ENCODE measurements around the gene AFF1. TPM values are rescaled to one million over a fixed set of nuclear protein-coding genes. Genes with fewer than 3 reads are reported as not detected.
"Not testable (repeated sequence)": the region's sequence is repeated elsewhere in the genome, so short reads cannot be mapped to it uniquely, and the experiment has no call there.

Gene AFF1
- total RNA-seq, 2 experiments from 2014 or later, result 50.3 to 51.2 TPM

- Histone ChIP-seq H3K9me3 (ENCODE audit: control insufficient read depth in 1 of 2, insufficient read depth in 1 of 2, low read length in 2 of 2) (no peaks in the 10 kb centered on the region), H3K36me3 (ENCODE audit: insufficient read depth, low read length) (no peaks in the 10 kb centered on the region), H3K27ac (ENCODE audit: low read depth in 1 of 2, low read length in 2 of 2) (no peak overlapping the region), H3K27me3 (ENCODE audit: control insufficient read depth in 1 of 2, insufficient read depth in 2 of 2, low read length in 2 of 2) (no peaks in the 10 kb centered on the region), H3K4me1 (ENCODE audit: insufficient read depth, low read length) (peaks cover 29% of the 10 kb centered on the region), H3K4me3 (ENCODE audit: low read length) (no peak overlapping the region)
- H3K9me3 Mint-ChIP-seq, result no peaks in the 10 kb centered on the region
- no peaks in the 10 kb centered on the region for H3K27me3 Mint-ChIP-seq
- H3K27ac Mint-ChIP-seq, result no peak overlapping the region
- no peak for ATAC-seq (ENCODE audit: poor library complexity)
- H3K4me3 Mint-ChIP-seq, result no peak overlapping the region
- TF ChIP-seq CTCF (IDR thresholded peaks at IDR 0.05), result no peak
- intact Hi-C loops (cut with DNase I, micrococcal nuclease), result no loop called here
- ChIA-PET POLR2A (no interaction called here), CTCF (interaction anchor here (0.9 to 1.7 kb wide), 2 partner anchors 56 to 115 kb away, joined by 3 to 5 read pairs; no protein-coding TSS in a partner anchor)
- DNase-seq, result no peak
- peaks cover 48% of the 10 kb centered on the region for H3K4me1 Mint-ChIP-seq (ENCODE audit: low read depth)
- no peaks in the 10 kb centered on the region for H3K36me3 Mint-ChIP-seq (ENCODE audit: low read depth)
Observed at GRCh38 chr4:87036713-87037112, 101.9 kb downstream of the AFF1 start.

DNA sequence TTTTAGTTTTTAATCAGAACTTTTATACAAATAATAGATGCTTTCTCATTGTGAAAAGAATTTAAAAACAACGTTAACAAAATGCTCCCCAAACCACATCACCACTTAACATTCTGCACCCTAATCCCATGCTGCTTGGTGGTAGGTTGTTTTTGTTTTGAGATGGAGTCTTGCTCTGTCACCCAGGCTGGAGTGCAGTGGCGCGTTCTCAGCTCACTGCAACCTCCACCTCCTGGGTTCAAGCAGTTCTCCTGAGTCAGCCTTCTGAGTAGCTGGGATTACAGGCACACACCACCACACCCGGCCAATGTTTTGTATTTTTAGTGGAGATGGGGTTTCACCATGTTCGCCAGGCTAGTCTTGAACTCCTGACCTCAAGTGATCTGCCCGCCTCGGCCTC lies 102.4 kb downstream of the AFF1 start:
- H3K36me3 Mint-ChIP-seq (ENCODE audit: low read depth); H3K9me3 ChIP-seq (ENCODE audit: control insufficient read depth in 1 of 2, insufficient read depth in 1 of 2, low read length in 2 of 2); H3K9me3 Mint-ChIP-seq; H3K36me3 ChIP-seq (ENCODE audit: insufficient read depth, low read length); intact Hi-C loops (cut with DNase I, micrococcal nuclease); H3K27ac ChIP-seq (ENCODE audit: low read depth in 1 of 2, low read length in 2 of 2); ATAC-seq (ENCODE audit: poor library complexity); H3K27me3 ChIP-seq (ENCODE audit: control insufficient read depth in 1 of 2, insufficient read depth in 2 of 2, low read length in 2 of 2); H3K4me3 ChIP-seq (ENCODE audit: low read length); DNase-seq; POLR2A ChIA-PET; H3K27me3 Mint-ChIP-seq; H3K4me3 Mint-ChIP-seq; H3K27ac Mint-ChIP-seq: not testable (repeated sequence)
- peaks cover 28% of the 10 kb centered on the region for H3K4me1 ChIP-seq (ENCODE audit: insufficient read depth, low read length)
- CTCF ChIA-PET, result interaction anchor here (1.7 kb wide), 1 partner anchor 115 kb away, joined by 5 read pairs; no protein-coding TSS in a partner anchor
- H3K4me1 Mint-ChIP-seq (ENCODE audit: low read depth), result peaks cover 53% of the 10 kb centered on the region

GRCh38 chr4:87037671-87038334 lies 103.0 kb downstream of the AFF1 start:
- POLR2A ChIA-PET, result no interaction called here
- intact Hi-C loops (cut with DNase I, micrococcal nuclease), result no loop called here
- H3K27ac Mint-ChIP-seq, result peak overlapping the region; percentile 51
- no peaks in the 10 kb centered on the region for H3K36me3 Mint-ChIP-seq (ENCODE audit: low read depth)
- no peaks in the 10 kb centered on the region for H3K36me3 ChIP-seq (ENCODE audit: insufficient read depth, low read length)
- peaks cover 29% of the 10 kb centered on the region for H3K4me1 ChIP-seq (ENCODE audit: insufficient read depth, low read length)
- H3K9me3 Mint-ChIP-seq, result no peaks in the 10 kb centered on the region
- DNase-seq (no peak), ATAC-seq (ENCODE audit: poor library complexity) (no peak)
- no peaks in the 10 kb centered on the region for H3K9me3 ChIP-seq (ENCODE audit: control insufficient read depth in 1 of 2, insufficient read depth in 1 of 2, low read length in 2 of 2)
- CTCF ChIA-PET, result interaction anchor here (1.2 kb wide), 1 partner anchor 14 kb away, joined by 3 read pairs; no protein-coding TSS in a partner anchor
- H3K27me3 Mint-ChIP-seq, result no peaks in the 10 kb centered on the region
- no peak overlapping the region for H3K4me3 Mint-ChIP-seq
- no peak overlapping the region for H3K4me3 ChIP-seq (ENCODE audit: low read length)
- no peak for TF ChIP-seq CTCF (IDR thresholded peaks at IDR 0.05)
- H3K27ac ChIP-seq (ENCODE audit: low read depth in 1 of 2, low read length in 2 of 2), result no peak overlapping the region
- no peaks in the 10 kb centered on the region for H3K27me3 ChIP-seq (ENCODE audit: control insufficient read depth in 1 of 2, insufficient read depth in 2 of 2, low read length in 2 of 2)
- H3K4me1 Mint-ChIP-seq (ENCODE audit: low read depth), result peaks cover 59% of the 10 kb centered on the region

All from CD4-positive, alpha-beta T cell (primary cell).